Right kidney (tissue), 1 donor: ENCODE data around the gene ISG15.
"Not testable (repeated sequence)": the region's sequence is repeated elsewhere in the genome, so short reads cannot be mapped to it uniquely, and the experiment has no call there.

Experiments
- DNase-seq: peaks from one replicate; pipeline ENCODE4 v3.0.0-alpha.2; 2016

Gene ISG15

DNA sequence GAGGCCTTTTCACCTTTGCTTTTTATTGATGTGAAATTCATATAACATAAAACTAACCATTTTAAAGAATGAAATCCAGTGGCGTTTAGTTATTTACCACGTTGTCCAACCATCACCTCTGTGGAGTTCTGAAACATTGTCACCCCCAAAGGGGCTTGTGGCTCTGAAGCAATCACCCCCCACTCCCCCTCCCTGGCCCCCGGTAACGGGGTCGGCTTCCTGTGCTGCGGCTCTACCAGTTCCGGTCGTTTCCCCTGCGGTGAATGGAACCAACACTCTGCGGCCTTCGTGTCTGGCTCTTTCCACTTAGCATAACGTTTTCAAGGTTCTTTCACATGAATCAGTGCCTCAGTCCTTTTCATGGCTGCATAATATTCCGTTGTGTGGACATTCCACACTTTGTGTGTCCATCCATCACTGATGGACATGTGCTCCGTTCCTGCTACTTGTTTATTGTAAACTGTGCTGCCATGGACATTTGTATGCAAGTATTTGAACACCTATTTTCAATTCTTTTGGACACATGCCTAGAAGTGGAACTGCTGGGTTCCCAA is 1.8 kb upstream of the ISG15 start:
- DNase-seq = no peak

- not testable (repeated sequence) for DNase-seq
These were observed 577 bp upstream of the ISG15 start for GRCh38 chr1:1012736-1013104.

DNA sequence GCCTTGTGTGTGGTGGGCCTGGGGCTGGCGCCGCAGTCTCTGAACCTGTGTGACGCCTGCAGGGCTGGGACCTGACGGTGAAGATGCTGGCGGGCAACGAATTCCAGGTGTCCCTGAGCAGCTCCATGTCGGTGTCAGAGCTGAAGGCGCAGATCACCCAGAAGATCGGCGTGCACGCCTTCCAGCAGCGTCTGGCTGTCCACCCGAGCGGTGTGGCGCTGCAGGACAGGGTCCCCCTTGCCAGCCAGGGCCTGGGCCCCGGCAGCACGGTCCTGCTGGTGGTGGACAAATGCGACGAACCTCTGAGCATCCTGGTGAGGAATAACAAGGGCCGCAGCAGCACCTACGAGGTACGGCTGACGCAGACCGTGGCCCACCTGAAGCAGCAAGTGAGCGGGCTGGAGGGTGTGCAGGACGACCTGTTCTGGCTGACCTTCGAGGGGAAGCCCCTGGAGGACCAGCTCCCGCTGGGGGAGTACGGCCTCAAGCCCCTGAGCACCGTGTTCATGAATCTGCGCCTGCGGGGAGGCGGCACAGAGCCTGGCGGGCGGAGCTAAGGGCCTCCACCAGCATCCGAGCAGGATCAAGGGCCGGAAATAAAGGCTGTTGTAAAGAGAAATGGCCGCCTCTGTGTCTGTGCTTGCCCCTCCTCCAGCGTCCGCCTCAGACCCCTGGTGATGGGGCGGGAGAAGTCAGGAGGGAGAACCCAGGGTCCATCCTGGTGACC is 788 bp downstream of the ISG15 start:
- peak; percentile 45 for DNase-seq

DNA sequence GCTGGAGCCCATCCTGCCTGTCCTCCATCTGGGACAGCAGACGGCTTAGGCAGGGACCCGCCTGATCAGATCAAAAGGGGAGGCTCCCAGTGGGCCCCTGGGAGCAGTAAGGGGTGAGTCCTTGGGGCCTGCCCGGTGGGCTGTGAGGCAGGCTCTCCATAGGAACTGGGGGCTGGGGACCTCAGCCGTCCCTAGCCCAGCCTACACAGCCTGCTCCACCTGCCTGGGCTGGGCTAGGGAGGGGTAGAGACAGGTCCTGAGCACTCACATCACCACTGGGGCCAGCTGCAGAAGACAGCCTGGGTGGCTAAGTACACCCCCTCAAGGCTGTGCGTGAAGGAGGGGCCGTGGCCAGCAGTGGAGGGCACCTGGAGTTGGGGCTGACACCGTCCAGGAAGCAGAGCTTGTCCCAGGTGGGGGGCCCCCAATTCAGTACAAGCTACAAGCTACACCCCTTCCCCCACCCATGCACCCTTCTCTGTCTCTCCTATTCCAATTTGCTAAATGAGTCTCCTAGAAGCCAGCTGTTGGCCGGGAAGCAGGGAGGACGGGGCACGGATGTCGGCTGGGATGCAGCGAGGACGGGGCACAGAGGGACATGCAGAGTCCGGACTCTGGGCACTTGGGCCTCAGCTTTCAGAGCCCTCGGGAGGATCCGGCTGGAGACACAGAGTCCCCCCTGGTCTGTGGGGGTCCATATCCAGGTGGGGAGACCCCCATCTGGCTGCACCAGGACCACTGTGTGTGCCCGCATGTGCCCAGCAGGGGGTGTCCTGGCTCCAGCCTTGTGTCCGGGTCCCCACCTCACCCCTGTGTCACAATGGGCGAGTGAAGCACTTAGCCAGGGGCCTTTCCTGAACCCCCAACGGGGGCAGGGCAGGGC is 1.7 kb downstream of the ISG15 start:
- DNase-seq = no peak

- DNase-seq = not testable (repeated sequence)
These were observed 4.4 kb downstream of the ISG15 start for GRCh38 chr1:1017397-1018320.

DNA sequence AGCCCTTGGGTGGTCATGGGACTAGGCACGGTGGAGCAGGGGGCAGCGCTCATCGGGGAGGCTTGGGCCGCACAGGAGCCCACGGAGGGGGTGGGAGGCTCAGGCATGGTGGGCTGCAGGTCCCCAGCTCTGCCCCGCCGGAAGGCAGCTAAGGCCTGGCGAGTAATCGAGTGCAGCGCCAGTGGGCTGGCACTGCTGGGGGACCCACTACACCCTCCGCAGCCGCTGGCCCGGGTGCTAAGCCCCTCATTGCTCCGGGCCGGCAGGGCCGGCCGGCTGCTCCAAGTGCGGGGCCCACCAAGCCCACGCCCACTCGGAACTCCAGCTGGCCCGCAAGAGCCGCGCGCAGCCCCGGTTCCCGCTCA is 5.0 kb downstream of the ISG15 start:
- DNase-seq = not testable (repeated sequence)

DNA sequence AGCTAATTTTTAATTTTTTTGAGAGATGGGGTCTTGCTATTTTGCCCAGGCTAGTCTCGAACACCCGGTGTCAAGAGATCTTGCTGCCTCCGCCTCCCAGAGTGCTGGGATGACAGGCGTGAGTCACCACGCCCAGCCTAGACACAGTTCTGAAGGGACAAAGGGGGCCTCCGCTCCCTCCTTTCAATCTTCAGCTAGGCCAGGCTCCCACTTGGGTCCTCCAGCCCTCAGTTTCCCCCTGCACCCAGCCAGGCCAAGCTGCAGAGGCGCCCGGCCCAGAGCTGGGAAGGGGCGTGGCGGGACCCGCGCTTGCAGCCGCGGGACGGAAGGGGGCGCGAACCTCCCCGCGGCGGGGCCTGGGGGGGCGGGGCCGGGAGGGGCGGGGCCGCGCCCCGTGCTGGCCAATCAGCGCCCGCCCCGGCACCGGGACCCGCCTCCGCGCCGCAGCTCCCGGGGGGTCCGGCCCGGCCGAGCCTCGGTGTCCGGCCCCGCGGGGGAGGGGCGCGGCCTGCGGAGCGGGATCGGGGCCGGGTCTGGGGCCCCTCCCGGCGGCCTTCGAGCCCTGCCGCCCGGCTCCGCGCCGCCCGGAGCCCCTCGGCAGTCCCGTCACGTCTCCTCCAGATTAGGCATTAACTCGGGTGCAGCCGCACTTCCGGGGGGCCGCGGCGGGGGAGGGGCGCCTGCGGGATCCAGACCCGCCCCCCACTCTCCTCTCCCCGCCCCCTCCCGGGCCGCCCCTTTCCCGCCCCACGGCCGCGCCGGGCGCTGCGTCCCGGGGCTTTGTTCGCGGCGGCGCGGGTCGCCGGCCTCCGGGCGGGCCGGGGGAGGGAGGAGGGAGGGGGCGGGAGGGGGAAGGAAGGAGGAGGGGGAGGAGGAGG is 6.1 kb downstream of the ISG15 start:
- peak; percentile 72 for DNase-seq

- DNase-seq = peak; percentile 60
These were observed 6.7 kb downstream of the ISG15 start, which contains the start of gene AGRN for GRCh38 chr1:1020000-1020404. Gene AGRN, plus strand, starts transcription at chr1:1020120. Its CDS starts 53 bp downstream, at chr1:1020173.

DNA sequence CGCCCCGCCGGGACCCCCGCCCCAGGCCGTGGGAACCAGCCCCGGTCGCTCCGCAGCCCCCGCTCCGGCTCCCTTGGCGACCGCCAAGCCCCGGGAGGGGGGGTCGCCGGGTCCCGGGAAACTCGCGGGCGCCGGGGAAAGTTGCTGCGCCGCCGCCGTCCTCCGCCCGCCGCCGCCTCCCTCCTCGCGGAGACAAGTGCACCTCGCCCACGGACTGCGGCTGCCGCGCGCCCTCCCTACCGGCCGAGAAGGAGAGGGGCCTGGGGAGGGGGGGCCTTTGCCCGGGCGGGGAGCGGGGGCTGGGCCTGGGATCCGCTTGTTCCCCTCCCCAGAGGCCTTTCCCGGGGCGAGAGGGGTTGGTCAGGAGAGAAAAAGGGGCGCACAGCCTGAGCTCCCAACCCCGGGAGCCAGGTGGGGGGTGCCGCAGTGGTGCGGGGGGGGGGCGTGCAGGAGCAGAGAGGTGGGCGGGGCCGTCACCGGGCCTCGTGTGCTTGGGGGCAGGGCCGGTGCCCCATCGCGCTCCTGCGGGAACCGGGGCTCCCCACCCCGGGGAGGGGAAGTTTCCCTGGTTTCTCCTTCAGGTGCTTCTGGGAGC is 7.2 kb downstream of the ISG15 start:
- no peak for DNase-seq

- peak; percentile 64 for DNase-seq
These were observed 8.0 kb downstream of the ISG15 start for GRCh38 chr1:1021010-1021919.

GRCh38 chr1:1021920-1022259 is 8.6 kb downstream of the ISG15 start:
- no peak for DNase-seq

- DNase-seq = peak; percentile 45
These were observed 9.2 kb downstream of the ISG15 start for GRCh38 chr1:1022302-1023009.

DNA sequence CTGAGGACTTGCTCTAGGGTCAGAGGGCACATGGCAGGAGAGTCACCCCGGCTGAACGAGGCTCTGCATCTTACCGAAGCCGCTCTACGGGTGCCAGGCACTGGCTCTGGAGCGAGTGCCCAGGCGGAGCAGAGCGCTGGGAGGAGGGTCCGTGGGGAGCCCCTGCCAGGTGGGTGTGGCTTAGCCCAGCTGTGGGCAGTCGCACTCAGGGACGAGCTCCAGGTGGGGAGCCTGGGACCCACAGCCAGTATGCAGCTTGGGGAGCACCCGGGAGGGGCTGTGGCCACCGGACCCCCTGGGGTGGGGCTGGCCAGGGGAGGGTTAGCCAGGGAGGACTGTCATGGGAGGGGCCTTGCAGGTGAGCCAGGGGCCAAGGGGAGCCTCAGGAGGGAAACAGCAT is 10.4 kb downstream of the ISG15 start:
- DNase-seq = no peak

DNA sequence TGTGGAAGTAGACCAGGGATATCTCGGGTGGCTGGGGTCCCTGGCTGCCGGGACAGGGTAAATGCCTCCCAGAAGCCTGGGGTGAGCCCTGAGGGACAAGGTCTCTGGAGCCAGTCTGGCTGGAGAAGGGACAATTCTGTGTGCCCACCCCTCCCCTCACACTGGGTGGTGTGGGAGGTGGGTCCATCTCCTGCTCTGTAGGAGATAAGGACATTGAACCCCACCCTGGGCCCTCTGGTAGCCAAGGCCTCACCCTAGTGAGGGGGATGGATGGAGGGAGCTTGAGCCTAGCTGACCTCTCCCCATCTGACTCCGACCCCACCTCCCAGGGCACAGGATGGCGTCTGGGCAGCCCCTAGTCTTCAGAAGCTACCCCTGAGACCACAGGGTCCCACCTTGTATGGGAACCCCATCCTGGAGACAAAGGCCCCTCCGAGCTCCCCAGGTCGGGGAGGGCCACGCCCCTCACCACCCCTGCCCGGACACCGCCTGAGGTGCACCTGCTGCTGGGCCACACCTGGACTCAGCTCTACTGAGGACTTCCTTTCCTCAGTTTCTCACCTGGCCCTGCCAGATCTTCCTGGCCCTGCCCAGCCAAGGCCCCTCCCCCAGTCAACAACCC is 11.0 kb downstream of the ISG15 start:
- DNase-seq = no peak

DNA sequence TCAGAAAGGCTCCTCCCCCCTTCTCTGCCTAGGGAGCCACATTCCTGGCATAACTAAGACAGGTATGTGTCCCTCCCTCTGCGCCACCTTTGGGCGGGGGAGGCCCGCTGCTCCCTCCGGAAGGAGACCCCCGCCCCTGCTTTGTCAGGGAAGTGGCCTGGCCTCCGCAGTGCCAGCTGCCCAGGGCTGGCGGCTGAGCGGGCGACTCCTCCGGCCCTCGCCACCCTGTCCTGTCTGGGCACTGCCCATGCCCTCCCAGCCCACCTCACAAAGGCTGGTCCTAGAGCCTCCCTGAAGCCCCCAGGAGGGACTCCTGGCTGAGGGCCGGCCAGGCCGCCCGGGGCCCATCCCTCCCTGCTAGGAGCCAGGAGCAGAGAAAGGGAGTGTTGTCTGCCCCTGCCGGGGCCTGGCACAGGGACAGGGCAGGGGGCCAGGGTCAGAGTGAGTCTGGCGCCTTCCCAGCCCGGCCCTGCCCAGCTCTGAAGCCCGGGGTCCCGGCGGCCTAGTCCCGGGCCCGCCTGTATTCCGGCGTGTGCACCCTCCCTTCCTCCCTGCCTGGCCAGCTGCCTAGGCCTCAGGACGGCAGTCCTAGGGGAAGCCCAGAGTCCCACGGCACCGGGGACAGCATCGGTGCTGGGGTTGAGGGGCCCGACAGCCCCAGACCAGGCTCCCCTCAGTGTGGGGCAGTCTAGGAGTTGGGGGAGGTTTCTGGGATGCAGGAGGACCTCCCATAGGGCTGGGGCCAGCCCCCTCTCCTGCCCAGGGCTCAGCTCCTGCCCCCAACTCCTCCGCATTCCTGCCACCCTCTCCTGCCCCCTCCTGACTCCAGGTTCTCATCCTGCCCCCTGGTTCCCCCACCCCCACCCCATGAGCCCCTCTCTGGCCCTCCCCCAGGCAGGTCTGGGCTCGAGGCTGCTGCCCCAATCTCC is 11.7 kb downstream of the ISG15 start:
- peak; percentile 59 for DNase-seq

- DNase-seq = no peak
These were observed 12.4 kb downstream of the ISG15 start for GRCh38 chr1:1025730-1026129.
